Liver (tissue), 9 donors: ENCODE data around the gene EXD3. TPM values are rescaled to one million over a fixed set of nuclear protein-coding genes. Genes with fewer than 3 reads are reported as not detected.
A peak's percentile ranks its signal among the peaks of the same experiment; 100 is the strongest.
"Not testable (repeated sequence)": the region's sequence is repeated elsewhere in the genome, so short reads cannot be mapped to it uniquely, and the experiment has no call there.

Experiments used
- DNase-seq: peaks from one replicate; pipeline ENCODE4 v3.0.0-alpha.2; 2017; ENCODE audit warnings: low spot score
- H3K27ac ChIP-seq, 2 donors: one replicate each; pipeline ENCODE4 v1.7.0; 2013; ENCODE audit warnings: inconsistent platforms in 2 of 2, low read length in 2 of 2, control low read depth in 1 of 2, low read depth in 1 of 2, mild to moderate bottlenecking in 1 of 2
- H3K27me3 ChIP-seq, 4 donors: one replicate each; pipeline versions ENCODE4 v1.6.1 to v1.7.0; 2013; ENCODE audit warnings: low read length in 3 of 4, inconsistent platforms in 1 of 4, mild to moderate bottlenecking in 1 of 4, moderate library complexity in 1 of 4; ENCODE audit not compliant: control insufficient read depth in 4 of 4, insufficient read depth in 4 of 4
- H3K36me3 ChIP-seq, 4 donors: one replicate each; pipeline versions ENCODE4 v1.6.1 to v1.7.0; 2013; ENCODE audit warnings: low read length in 3 of 4, mild to moderate bottlenecking in 3 of 4, low read depth in 1 of 4, moderate library complexity in 1 of 4; ENCODE audit not compliant: control insufficient read depth in 4 of 4, insufficient read depth in 3 of 4
- H3K4me1 ChIP-seq, 4 donors: one replicate each; pipeline versions ENCODE4 v1.6.1 to v1.7.0; 2013; ENCODE audit warnings: low read length in 3 of 4, mild to moderate bottlenecking in 3 of 4, moderate library complexity in 1 of 4; ENCODE audit not compliant: control insufficient read depth in 4 of 4, insufficient read depth in 4 of 4
- H3K4me3 ChIP-seq, 3 donors: one replicate each; pipeline versions ENCODE4 v1.6.1 to v1.7.0; 2013; ENCODE audit warnings: low read length in 3 of 3, control low read depth in 1 of 3, low read depth in 1 of 3, mild to moderate bottlenecking in 1 of 3
- H3K9ac ChIP-seq, 2 donors: one replicate each; pipeline ENCODE4 v1.7.0; 2013; ENCODE audit warnings: low read length in 2 of 2, mild to moderate bottlenecking in 2 of 2, moderate library complexity in 2 of 2, control low read depth in 1 of 2, low read depth in 1 of 2
- H3K9me3 ChIP-seq, 4 donors: one replicate each; pipeline versions ENCODE4 v1.6.1 to v1.7.0; 2013; ENCODE audit warnings: low read length in 3 of 4; ENCODE audit not compliant: control insufficient read depth in 4 of 4
- ATF3 ChIP-seq: IDR thresholded peaks from 2 replicates; pipeline ENCODE4 v1.6.1; 2016; ENCODE audit warnings: antibody characterized with exemption
- EGR1 ChIP-seq, 2 donors: IDR thresholded peaks; 2 replicates each; pipeline ENCODE4 v1.6.1; 2016 to 2018; ENCODE audit warnings: antibody characterized with exemption in 2 of 2, low read depth in 2 of 2
- FOXA1 ChIP-seq: IDR thresholded peaks from 2 replicates; pipeline ENCODE4 v1.6.1; 2016; ENCODE audit warnings: antibody characterized with exemption
- GABPA ChIP-seq, 2 donors: IDR thresholded peaks in 1 of 2; conservative IDR thresholded peaks in 1 of 2; 2 replicates each; pipeline ENCODE4 v1.6.1; 2016; ENCODE audit warnings: antibody characterized with exemption in 2 of 2, mild to moderate bottlenecking in 1 of 2, moderate library complexity in 1 of 2
- HNF4G ChIP-seq: IDR thresholded peaks from 2 replicates; pipeline ENCODE4 v1.6.1; 2016; ENCODE audit warnings: antibody characterized with exemption
- JUND ChIP-seq, 2 donors: IDR thresholded peaks; 2 replicates each; pipeline ENCODE4 v1.6.1; 2016; ENCODE audit warnings: antibody characterized with exemption in 2 of 2
- NR2F2 ChIP-seq: IDR thresholded peaks from 2 replicates; pipeline ENCODE4 v1.6.1; 2016; ENCODE audit warnings: antibody characterized with exemption
- REST ChIP-seq: IDR thresholded peaks from 2 replicates; pipeline ENCODE4 v1.6.1; 2016; ENCODE audit warnings: antibody characterized with exemption, mild to moderate bottlenecking
- SP1 ChIP-seq: IDR thresholded peaks from 2 replicates; pipeline ENCODE4 v1.6.1; 2018; ENCODE audit warnings: antibody characterized with exemption, mild to moderate bottlenecking
- WGBS: extraction: QIAGEN DNeasy Blood & Tissue Kit; methylation state at CpG from one replicate; pipeline ENCODE4 v1.1.7; 2013; 5-methylcytosine and 5-hydroxymethylcytosine counted together
- polyA plus RNA-seq, 2 donors: library from polyadenylated mRNA; stranded (reverse) in 1 of 2; unstranded in 1 of 2; fragments of 200-250 nt in 1 of 2; fragments of >200 nt in 1 of 2; fragmentation: Nextera tagmentation in 1 of 2; extraction: Ambion mirVana in 1 of 2; gene quantifications; one replicate each; pipeline versions ENCODE4 v1.2.1 to v1.2.3, GENCODE V29; 2013 to 2015
- total RNA-seq, 2 donors: library from RNA; depleted of rRNA; stranded (reverse); fragments of >200 nt; gene quantifications; one replicate each; pipeline ENCODE4 v1.2.3, GENCODE V29; 2014
- TF ChIP-seq, protein P1 (sequence below): IDR thresholded peaks from 2 replicates; pipeline ENCODE4 v1.6.1; 2016; ENCODE audit warnings: antibody characterized with exemption
- donor health status: healthy.
- donor health status: healthy.
- donor health status: healthy.
- donor health status: healthy.
- donor health status: healthy.

Gene EXD3
- total and polyA plus RNA-seq, 4 donors, result 2.5 to 6.7 (median 3.7) TPM

DNA sequence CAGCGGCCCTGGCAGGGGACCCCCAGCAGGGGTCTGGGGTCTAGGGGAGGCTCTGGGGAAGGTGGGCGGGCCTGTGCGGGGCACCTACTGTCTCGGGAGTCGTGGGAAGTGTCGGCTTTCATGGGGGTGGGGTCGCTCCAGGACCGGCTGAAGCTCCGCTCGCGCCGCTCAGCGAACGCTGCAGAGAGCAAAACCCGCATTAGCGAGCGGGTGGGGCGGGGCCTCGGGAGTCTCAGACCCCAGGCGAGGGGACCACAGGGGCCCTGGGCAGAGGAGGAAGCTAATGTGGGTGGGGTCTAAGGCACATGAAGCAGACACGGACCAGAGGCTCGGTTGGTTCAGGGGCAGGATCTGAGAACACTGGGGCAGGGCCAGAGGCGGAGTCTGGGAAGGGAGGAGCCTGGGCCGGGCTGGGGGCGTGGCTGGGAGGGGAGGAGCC is 30.7 kb upstream of the EXD3 start:
- H3K27me3 ChIP-seq, result no peaks in the 10 kb centered on the region
- no peaks in the 10 kb centered on the region for H3K9me3 ChIP-seq
- H3K36me3 ChIP-seq, result peaks cover 0 to 5% (median 2%) of the 10 kb centered on the region in 4 donors
- 51% methylated on average over 25 of the region's 25 CpGs for WGBS
- peak; percentile 47 for DNase-seq
- peaks cover 20 to 52% (median 36%) of the 10 kb centered on the region in 4 donors for H3K4me1 ChIP-seq
- no peak overlapping the region for H3K9ac ChIP-seq
- TF ChIP-seq HNF4G, result no peak
- no peak for TF ChIP-seq REST
- TF ChIP-seq FOXA1, result no peak
- TF ChIP-seq, protein P1, sequence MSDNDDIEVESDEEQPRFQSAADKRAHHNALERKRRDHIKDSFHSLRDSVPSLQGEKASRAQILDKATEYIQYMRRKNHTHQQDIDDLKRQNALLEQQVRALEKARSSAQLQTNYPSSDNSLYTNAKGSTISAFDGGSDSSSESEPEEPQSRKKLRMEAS, result no peak
- no peak for TF ChIP-seq ATF3
- no peak overlapping the region for H3K27ac ChIP-seq
- H3K4me3 ChIP-seq, result no peak overlapping the region

GRCh38 chr9:137452761-137453642 is 30.0 kb upstream of the EXD3 start:
- Histone ChIP-seq H3K4me1 (peaks cover 16 to 46% (median 33%) of the 10 kb centered on the region in 4 donors), H3K36me3 (peaks cover 0 to 6% (median 3%) of the 10 kb centered on the region in 4 donors), H3K9me3 (no peaks in the 10 kb centered on the region), H3K4me3 (no peak overlapping the region), H3K27ac (no peak overlapping the region), H3K27me3 (no peaks in the 10 kb centered on the region), H3K9ac (no peak overlapping the region)
- TF ChIP-seq GABPA (IDR thresholded peaks at IDR 0.05 in 1 of 2, conservative IDR thresholded peaks at IDR 0.05 in 1 of 2) (no peak), JUND (IDR thresholded peaks at IDR 0.05) (no peak), FOXA1 (no peak)
- TF ChIP-seq, protein P1, result no peak
- DNase-seq, result no peak
- WGBS, result 91% methylated on average over 43 of the region's 43 CpGs

- H3K4me3 ChIP-seq, result no peak overlapping the region
- TF ChIP-seq FOXA1 (no peak), EGR1 (IDR thresholded peaks at IDR 0.05; ENCODE audit: low read depth in 2 of 2) (no peak), SP1 (no peak), NR2F2 (no peak)
- no peak overlapping the region for H3K9ac ChIP-seq
- no peak for DNase-seq
- WGBS, result 94% methylated on average over 17 of the region's 17 CpGs
- H3K9me3 ChIP-seq, result no peaks in the 10 kb centered on the region
- no peak overlapping the region for H3K27ac ChIP-seq
- peaks cover 0 to 6% (median 3%) of the 10 kb centered on the region in 4 donors for H3K36me3 ChIP-seq
- H3K4me1 ChIP-seq, result peaks cover 15 to 41% (median 29%) of the 10 kb centered on the region in 4 donors
- no peaks in the 10 kb centered on the region for H3K27me3 ChIP-seq
These were observed 29.2 kb upstream of the EXD3 start for GRCh38 chr9:137452006-137452760.

DNA sequence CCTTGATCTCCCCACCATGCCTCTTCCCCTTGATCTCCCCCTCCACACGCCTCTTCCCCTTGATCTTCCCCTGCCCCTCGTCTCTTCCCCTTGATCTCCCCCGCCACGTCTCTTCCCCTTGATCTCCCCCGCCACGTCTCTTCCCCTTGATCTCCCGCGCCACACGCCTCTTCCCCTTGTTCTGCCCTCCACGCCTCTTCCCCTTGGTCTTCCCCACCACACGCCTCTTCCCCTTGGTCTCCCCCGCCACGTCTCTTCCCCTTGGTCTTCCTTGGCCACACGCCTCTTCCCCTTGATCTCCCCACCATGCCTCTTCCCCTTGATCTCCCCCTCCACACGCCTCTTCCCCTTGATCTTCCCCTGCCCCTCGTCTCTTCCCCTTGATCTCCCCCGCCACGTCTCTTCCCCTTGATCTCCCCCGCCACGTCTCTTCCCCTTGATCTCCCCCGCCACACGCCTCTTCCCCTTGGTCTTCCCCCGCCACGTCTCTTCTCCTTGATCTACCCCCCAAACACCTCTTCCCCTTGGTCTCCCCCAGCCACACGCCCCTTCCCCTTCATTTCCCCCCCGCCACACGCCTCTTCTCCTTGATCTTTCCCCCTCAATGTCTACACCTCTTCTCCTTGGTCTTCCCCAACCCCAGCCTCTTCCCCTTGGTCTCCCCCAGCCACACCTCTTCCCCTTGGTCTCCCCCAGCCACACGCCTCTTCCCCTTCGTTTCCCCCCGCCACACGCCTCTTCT is 28.5 kb upstream of the EXD3 start:
- peaks cover 15 to 33% (median 22%) of the 10 kb centered on the region in 4 donors for H3K4me1 ChIP-seq
- DNase-seq, H3K9ac ChIP-seq, H3K27me3 ChIP-seq, H3K36me3 ChIP-seq, H3K9me3 ChIP-seq, H3K4me3 ChIP-seq, H3K27ac ChIP-seq: not testable (repeated sequence)
- 87% methylated on average over 19 of the region's 31 CpGs for WGBS
